OCI-LY3 (cell line): ENCODE measurements around the gene FGF16.
"Not testable (repeated sequence)": the region's sequence is repeated elsewhere in the genome, so short reads cannot be mapped to it uniquely, and the experiment has no call there.

Source experiments
- EZH2phosphoT487 ChIP-seq: fragments of 200-600 bp; shearing (Covaris generic); IDR thresholded peaks from 2 replicates; pipeline ENCODE4 v1.6.1; 2018; ENCODE audit warnings: antibody characterized with exemption, mixed run types, low read depth
- TF ChIP-seq, protein P1 (sequence below): fragments of 200-600, 300-600 bp; sonication (generic); IDR thresholded peaks from 2 replicates; pipeline ENCODE4 v1.5.1; 2014; ENCODE audit warnings: antibody characterized with exemption, low read length, low read depth

GRCh38 chrX:77500164-77500563, 53.0 kb downstream of the FGF16 start:
- TF ChIP-seq, protein P1, sequence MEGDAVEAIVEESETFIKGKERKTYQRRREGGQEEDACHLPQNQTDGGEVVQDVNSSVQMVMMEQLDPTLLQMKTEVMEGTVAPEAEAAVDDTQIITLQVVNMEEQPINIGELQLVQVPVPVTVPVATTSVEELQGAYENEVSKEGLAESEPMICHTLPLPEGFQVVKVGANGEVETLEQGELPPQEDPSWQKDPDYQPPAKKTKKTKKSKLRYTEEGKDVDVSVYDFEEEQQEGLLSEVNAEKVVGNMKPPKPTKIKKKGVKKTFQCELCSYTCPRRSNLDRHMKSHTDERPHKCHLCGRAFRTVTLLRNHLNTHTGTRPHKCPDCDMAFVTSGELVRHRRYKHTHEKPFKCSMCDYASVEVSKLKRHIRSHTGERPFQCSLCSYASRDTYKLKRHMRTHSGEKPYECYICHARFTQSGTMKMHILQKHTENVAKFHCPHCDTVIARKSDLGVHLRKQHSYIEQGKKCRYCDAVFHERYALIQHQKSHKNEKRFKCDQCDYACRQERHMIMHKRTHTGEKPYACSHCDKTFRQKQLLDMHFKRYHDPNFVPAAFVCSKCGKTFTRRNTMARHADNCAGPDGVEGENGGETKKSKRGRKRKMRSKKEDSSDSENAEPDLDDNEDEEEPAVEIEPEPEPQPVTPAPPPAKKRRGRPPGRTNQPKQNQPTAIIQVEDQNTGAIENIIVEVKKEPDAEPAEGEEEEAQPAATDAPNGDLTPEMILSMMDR: not testable (repeated sequence)
- not testable (repeated sequence) for TF ChIP-seq EZH2phosphoT487
